Measurements from ENCODE around the gene CERS3.
"Not testable (repeated sequence)": the region's sequence is repeated elsewhere in the genome, so short reads cannot be mapped to it uniquely, and the experiment has no call there.

Gene CERS3

DNA sequence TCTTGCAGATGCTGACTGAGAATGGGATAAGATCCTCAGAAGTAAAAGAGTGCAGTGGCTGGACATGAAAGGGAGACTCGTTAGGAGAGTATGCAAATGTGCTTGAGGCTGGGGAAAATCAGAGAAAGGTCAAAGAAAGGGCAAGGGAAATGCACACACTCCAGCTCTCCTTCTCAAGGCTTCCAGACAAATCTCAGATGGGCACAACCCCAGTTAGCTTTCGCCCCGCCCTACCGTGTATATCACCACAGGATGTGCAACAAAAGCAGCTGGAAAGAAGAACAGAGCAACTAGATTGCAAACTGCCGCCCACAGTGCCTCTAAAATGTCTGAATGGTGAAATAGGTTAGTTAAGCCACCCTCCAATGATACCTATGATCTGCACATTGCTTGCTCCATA lies 63.9 kb downstream of the CERS3 start:
- DNase-seq (ENCODE audit: low read depth in 3 of 3): no peak

DNA sequence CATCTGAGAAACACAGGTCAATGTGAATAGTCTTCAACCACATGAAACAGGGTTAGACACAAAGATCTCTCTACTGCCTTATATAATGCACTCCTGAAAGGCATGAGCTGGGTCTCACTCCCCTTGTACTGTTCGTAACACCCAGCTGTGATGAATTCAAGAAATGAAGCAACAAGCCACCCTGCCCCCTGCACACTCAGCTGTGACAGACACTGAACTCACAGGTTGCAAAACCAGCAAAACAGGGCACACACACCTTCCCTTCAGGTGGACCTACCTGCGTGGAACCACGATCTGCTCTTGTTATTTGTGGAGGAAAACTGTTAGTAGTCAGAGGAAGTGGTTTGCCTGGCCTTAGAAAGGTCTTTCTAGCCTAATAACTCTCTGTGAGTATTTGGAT lies 64.5 kb downstream of the CERS3 start:
- DNase-seq (ENCODE audit: low read depth in 3 of 3): no peak

DNA sequence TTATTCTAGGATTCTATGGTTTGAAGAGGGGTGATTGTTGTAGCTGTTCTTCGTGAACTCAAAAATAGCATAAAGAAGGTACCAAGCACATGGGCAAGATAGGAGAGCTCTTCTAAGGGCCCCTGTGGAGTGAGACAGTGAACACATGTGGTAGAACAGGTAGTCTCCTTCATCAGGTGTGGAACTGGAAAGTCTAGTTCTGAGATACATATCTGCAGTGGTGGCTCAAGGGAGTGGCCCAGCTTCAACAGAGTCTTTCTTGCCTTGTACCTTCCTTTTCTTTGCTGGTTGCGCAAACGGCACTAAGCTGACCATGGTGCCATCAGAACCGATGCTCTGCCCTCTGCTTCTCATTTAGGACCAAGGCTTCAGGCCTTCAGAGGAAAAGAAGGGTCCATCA lies 65.2 kb downstream of the CERS3 start:
- no peak for DNase-seq (ENCODE audit: low read depth in 3 of 3)

GRCh38 chr15:100461049-100461448 lies 67.7 kb downstream of the CERS3 start:
- no peak for DNase-seq (ENCODE audit: low read depth in 3 of 3)

- no peak for DNase-seq (ENCODE audit: low read depth in 3 of 3)
Observed at GRCh38 chr15:100457201-100457600, 71.5 kb downstream of the CERS3 start.

- DNase-seq (ENCODE audit: low read depth in 3 of 3): no peak
Observed at GRCh38 chr15:100454148-100454547, 74.6 kb downstream of the CERS3 start.

DNA sequence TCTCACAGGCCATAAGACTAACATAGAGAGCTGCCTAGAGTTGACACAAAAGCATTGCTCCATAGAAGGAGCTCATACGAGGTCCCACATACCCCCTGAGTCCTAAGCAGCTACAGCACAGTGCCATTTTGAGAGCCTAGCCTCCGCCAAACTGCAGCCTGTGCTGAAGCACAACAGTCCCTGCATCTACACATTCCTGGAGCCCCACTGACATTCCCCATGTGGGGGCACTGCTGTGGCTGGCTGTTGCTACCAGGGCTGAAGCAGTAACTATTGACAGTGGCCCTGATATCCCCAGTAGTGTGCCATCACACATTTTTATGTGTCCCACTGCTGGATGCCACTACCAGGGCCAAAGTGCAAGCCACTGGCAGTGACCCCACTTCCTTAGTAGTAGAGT lies 80.3 kb downstream of the CERS3 start:
- no peak for DNase-seq (ENCODE audit: low read depth in 3 of 3)

- not testable (repeated sequence) for DNase-seq (ENCODE audit: low read depth in 3 of 3)
Observed at GRCh38 chr15:100441063-100441462, 87.7 kb downstream of the CERS3 start.

GRCh38 chr15:100439514-100439913 lies 89.2 kb downstream of the CERS3 start:
- DNase-seq (ENCODE audit: low read depth in 3 of 3): no peak

GRCh38 chr15:100438570-100438969 lies 90.2 kb downstream of the CERS3 start:
- DNase-seq (ENCODE audit: low read depth in 3 of 3): peak in 1 of 3 donors; percentile 17

- DNase-seq (ENCODE audit: low read depth in 3 of 3): no peak
Observed at GRCh38 chr15:100437261-100437660, 91.5 kb downstream of the CERS3 start.

DNA sequence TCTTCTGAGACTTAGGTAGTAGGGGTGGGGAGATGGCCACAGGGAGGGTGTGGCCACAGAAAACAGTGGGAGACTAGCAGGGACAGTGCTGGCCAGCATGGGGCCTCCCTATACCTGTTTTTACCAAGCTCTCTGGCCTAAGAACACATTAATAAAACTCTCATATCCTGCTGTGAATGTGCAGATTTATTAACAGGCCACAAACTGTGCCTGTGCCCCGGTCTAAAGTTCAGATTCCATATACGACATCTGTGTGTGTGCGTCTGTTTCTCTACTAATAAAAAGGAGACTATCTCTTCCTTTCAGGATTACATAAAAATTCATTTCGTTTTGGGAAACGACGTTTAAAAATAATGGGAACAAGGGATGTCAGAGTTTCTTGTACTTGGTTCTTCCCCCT lies 94.2 kb downstream of the CERS3 start:
- no peak for DNase-seq (ENCODE audit: low read depth in 3 of 3)

GRCh38 chr15:100434038-100434437 lies 94.7 kb downstream of the CERS3 start:
- no peak for DNase-seq (ENCODE audit: low read depth in 3 of 3)

GRCh38 chr15:100433304-100433703 lies 95.4 kb downstream of the CERS3 start:
- DNase-seq (ENCODE audit: low read depth in 3 of 3): no peak

GRCh38 chr15:100430411-100430810 lies 98.3 kb downstream of the CERS3 start:
- DNase-seq (ENCODE audit: low read depth in 3 of 3): no peak

DNA sequence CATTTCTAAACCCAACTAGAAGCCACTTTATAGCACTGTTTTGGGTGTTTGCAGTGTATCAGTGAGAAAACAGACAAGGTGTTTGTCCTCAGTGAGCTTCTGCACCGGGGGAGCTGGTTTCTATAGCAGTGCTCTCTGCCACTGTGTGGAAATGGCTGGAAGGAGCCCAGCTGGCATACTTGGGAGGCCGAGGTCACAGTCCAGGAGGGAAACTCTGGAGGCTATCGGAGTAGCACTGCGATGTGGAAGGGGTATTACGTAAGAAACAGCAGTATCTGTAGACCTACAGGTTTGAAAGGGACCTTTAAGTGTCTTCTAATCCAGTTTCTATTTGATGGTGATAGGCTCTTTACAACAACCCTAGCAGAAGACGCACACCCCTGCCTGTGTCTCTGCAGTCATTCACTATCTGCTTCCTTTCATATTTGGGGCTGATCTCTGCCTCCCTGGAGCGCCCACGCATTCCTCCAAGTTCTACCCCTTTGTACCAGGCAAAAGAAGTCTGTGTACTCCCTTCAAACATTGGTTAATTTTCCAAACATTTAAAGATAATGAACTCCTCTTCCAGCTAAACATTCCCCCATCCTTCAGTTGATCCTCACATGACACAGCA lies 99.5 kb downstream of the CERS3 start:
- no peak for DNase-seq (ENCODE audit: low read depth in 3 of 3)

DNA sequence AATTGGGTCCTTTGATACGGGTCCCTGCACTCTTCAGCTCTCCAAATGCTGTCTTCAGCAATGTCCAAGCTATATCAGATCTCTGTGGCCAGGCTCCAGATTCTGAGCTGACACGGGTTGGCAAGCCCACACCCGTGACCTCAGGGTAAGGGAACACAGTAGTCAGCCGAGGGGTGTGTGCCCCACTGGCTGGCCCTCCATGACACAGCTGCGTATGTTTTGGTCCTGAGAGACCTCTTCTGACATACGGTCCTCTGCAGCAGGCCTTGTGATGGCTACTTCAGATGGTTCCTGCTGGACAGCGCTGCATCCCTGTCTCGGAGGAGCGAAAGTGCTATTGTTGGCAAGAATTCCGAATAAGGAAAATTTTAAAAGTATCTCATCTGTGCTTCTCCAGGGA lies 101.8 kb downstream of the CERS3 start:
- no peak for DNase-seq (ENCODE audit: low read depth in 3 of 3)

- DNase-seq (ENCODE audit: low read depth in 3 of 3): no peak
Observed at GRCh38 chr15:100405179-100405578, 123.6 kb downstream of the CERS3 start.

DNA sequence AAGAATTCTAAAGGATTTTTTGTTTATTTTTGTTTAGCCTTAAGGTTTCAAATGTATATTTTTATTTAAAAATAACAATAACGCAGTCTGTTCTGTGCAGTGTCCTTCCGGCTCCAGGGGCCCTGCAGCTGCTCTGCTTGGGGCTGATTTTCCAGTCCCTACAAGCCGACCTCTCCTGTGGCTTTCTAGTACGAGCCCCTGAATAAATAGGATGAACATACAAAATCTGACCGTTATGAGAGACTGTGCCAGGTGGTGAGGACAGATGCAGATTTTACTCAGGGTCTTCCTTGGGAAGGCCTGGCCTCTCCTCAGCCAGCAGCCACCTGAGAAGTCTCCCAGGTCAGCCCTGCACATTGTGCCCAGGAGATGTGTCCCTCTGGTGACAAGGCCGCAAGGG lies 127.8 kb downstream of the CERS3 start:
- DNase-seq (ENCODE audit: low read depth in 3 of 3): no peak

GRCh38 chr15:100394736-100395440 lies 133.9 kb downstream of the CERS3 start:
- no peak for DNase-seq (ENCODE audit: low read depth in 3 of 3)

- DNase-seq (ENCODE audit: low read depth in 3 of 3): no peak
Observed at GRCh38 chr15:100393008-100393407, 135.7 kb downstream of the CERS3 start.

- DNase-seq (ENCODE audit: low read depth in 3 of 3): no peak
Observed at GRCh38 chr15:100385300-100386050, 143.3 kb downstream of the CERS3 start.

DNA sequence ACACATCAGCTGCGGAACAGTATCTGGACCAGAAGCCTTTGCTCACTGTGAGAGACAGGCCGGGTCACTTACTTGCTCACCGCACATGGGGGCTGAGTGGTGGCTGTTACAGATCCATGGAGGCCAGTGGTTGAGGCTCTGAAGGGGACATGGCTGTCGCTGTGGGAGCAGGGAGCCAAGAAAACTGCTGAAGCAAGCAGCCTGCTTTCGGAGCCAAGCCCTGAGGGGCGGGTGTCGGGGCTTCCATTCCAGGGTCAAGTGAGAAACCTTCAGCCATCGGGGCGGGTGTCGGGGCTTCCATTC lies 144.7 kb downstream of the CERS3 start:
- DNase-seq (ENCODE audit: low read depth in 3 of 3): no peak
